Neural cell (in vitro differentiated cells): ENCODE measurements around the gene MINDY3. TPM values are rescaled to one million over a fixed set of nuclear protein-coding genes. Genes with fewer than 3 reads are reported as not detected.

Experiments used
- H2AFZ ChIP-seq: fragments of 200-600, 300-800 bp; sonication (generic), shearing (Covaris generic); 2 replicates; pipeline ENCODE4 v1.6.0; 2014; ENCODE audit warnings: low read depth, mild to moderate bottlenecking, antibody characterized with exemption, low read length, moderate library complexity
- H3F3A ChIP-seq: fragments of 200-600 bp; shearing (Covaris generic); 2 replicates; pipeline ENCODE4 v1.6.1; 2016; ENCODE audit warnings: mild to moderate bottlenecking, moderate library complexity, mixed read lengths, antibody characterized with exemption, low read length; ENCODE audit not compliant: insufficient read depth, poor library complexity, severe bottlenecking
- H3K27ac ChIP-seq: fragments of 200-600, 300-800 bp; sonication (generic), shearing (Covaris generic); 2 replicates; pipeline ENCODE4 v1.5.1; 2014; ENCODE audit warnings: mild to moderate bottlenecking, low read length, moderate library complexity
- H3K27me3 ChIP-seq: fragments of 300-800, 200-600 bp; sonication (generic), shearing (Covaris generic); 2 replicates; pipeline ENCODE4 v1.6.0; 2014; ENCODE audit warnings: mild to moderate bottlenecking, low read depth, low read length, moderate library complexity; ENCODE audit not compliant: insufficient read depth
- H3K36me3 ChIP-seq: fragments of 300-800, 200-600 bp; sonication (generic), shearing (Covaris generic); 2 replicates; pipeline ENCODE4 v1.5.1; 2014; ENCODE audit warnings: mild to moderate bottlenecking, antibody characterized with exemption, low read length, moderate library complexity; ENCODE audit not compliant: insufficient read depth
- H3K4me2 ChIP-seq: fragments of 300-800, 200-600 bp; sonication (generic), shearing (Covaris generic); 2 replicates; pipeline ENCODE4 v1.6.0; 2014; ENCODE audit warnings: mild to moderate bottlenecking, low read length
- H3K4me3 ChIP-seq: fragments of 300-800, 200-600 bp; sonication (generic), shearing (Covaris generic); 2 replicates; pipeline ENCODE4 v1.5.1; 2014; ENCODE audit warnings: mild to moderate bottlenecking, low read length, moderate library complexity
- H3K79me2 ChIP-seq: fragments of 200-600 bp; shearing (Covaris generic); replicated peaks from 2 replicates; pipeline ENCODE4 v1.6.0; 2014; ENCODE audit warnings: mild to moderate bottlenecking, low read length, moderate library complexity; ENCODE audit not compliant: insufficient read depth
- H3K9ac ChIP-seq: fragments of 300-800, 200-600 bp; sonication (generic), shearing (Covaris generic); 2 replicates; pipeline ENCODE4 v1.6.1; 2016; ENCODE audit warnings: mild to moderate bottlenecking, low read length, mixed read lengths
- H3K9me2 ChIP-seq: fragments of 200-600 bp; shearing (Covaris generic); 2 replicates; pipeline ENCODE4 v1.6.1; 2016; ENCODE audit warnings: mild to moderate bottlenecking, low read length, mixed read lengths; ENCODE audit not compliant: insufficient read depth
- H3K9me3 ChIP-seq: fragments of 200-600, 300-800 bp; sonication (generic), shearing (Covaris generic); 2 replicates; pipeline ENCODE4 v1.6.1; 2016; ENCODE audit warnings: mild to moderate bottlenecking, mixed run types, low read length, moderate library complexity, mixed read lengths
- H4K20me1 ChIP-seq: fragments of 200-600 bp; shearing (Covaris generic); 2 replicates; pipeline ENCODE4 v1.6.1; 2016; ENCODE audit warnings: mild to moderate bottlenecking, mixed run types; ENCODE audit not compliant: insufficient read depth
- EP300 ChIP-seq: fragments of 450-650 bp; conservative IDR thresholded peaks from 2 replicates; pipeline ENCODE4 v1.6.1; 2014; ENCODE audit warnings: antibody characterized with exemption, mild to moderate bottlenecking, moderate library complexity; ENCODE audit not compliant: poor library complexity, severe bottlenecking
- EZH2 ChIP-seq: fragments of 200-600, 300-800 bp; shearing (Covaris generic), sonication (generic); IDR thresholded peaks from 2 replicates; pipeline ENCODE4 v1.6.1; 2014; ENCODE audit warnings: antibody characterized with exemption, low read length, borderline replicate concordance, mild to moderate bottlenecking; ENCODE audit not compliant: insufficient read depth, poor library complexity, severe bottlenecking
- MXI1 ChIP-seq: fragments of 450-650 bp; conservative IDR thresholded peaks from 2 replicates; pipeline ENCODE4 v1.6.1; 2014; ENCODE audit warnings: antibody characterized with exemption, mild to moderate bottlenecking; ENCODE audit not compliant: poor library complexity, severe bottlenecking
- POLR2AphosphoS5 ChIP-seq: IDR thresholded peaks from 2 replicates; pipeline ENCODE4 v1.6.1; 2012
- RAD21 ChIP-seq: fragments of 450-650 bp; conservative IDR thresholded peaks from 2 replicates; pipeline ENCODE4 v1.6.1; 2014; ENCODE audit warnings: antibody characterized with exemption, mild to moderate bottlenecking, moderate library complexity
- SMC3 ChIP-seq: fragments of 450-650 bp; conservative IDR thresholded peaks from 2 replicates; pipeline ENCODE4 v1.6.1; 2014; ENCODE audit warnings: antibody characterized with exemption, mild to moderate bottlenecking, moderate library complexity; ENCODE audit not compliant: poor library complexity
- TAF1 ChIP-seq: IDR thresholded peaks from 2 replicates; pipeline ENCODE4 v1.6.1; 2012; ENCODE audit warnings: low read depth
- polyA plus RNA-seq: library from polyadenylated mRNA; depleted of rRNA; stranded (reverse); fragments of >200 nt; gene quantifications from 2 replicates; pipeline ENCODE4 v1.2.3, GENCODE V29; 2014
- TF ChIP-seq, protein P1 (sequence below): IDR thresholded peaks from 2 replicates; pipeline ENCODE4 v1.6.1; 2012; ENCODE audit warnings: borderline replicate concordance
- TF ChIP-seq, protein P2 (sequence below): fragments of 450-650 bp; IDR thresholded peaks from 2 replicates; pipeline ENCODE4 v1.5.1; 2014; ENCODE audit warnings: antibody characterized with exemption, mild to moderate bottlenecking, moderate library complexity; ENCODE audit not compliant: poor library complexity, severe bottlenecking

MINDY3 gene
- polyA plus RNA-seq, 1 donor from 2014 or later, result 56.5 TPM

GRCh38 chr10:15821046-15821683 is 39.1 kb downstream of the MINDY3 start:
- no peaks in the 10 kb centered on the region for H3K9me2 ChIP-seq
- no peak for TF ChIP-seq POLR2AphosphoS5
- H3K4me3 ChIP-seq, result no peak overlapping the region
- H3K9ac ChIP-seq, result no peak overlapping the region
- H3K9me3 ChIP-seq, result no peaks in the 10 kb centered on the region
- no peaks in the 10 kb centered on the region for H3F3A ChIP-seq
- H4K20me1 ChIP-seq, result no peaks in the 10 kb centered on the region
- H3K79me2 ChIP-seq, result no peaks in the 10 kb centered on the region
- no peak overlapping the region for H3K4me2 ChIP-seq
- H3K27ac ChIP-seq, result no peak overlapping the region
- H3K27me3 ChIP-seq, result no peaks in the 10 kb centered on the region
- peaks cover 7% of the 10 kb centered on the region for H3K36me3 ChIP-seq
- no peak overlapping the region for H2AFZ ChIP-seq

- TF ChIP-seq MXI1, result no peak
- TF ChIP-seq RAD21, result no peak
- no peak for TF ChIP-seq EZH2
- no peak for TF ChIP-seq POLR2AphosphoS5
- no peak for TF ChIP-seq SMC3
- TF ChIP-seq, protein P1, sequence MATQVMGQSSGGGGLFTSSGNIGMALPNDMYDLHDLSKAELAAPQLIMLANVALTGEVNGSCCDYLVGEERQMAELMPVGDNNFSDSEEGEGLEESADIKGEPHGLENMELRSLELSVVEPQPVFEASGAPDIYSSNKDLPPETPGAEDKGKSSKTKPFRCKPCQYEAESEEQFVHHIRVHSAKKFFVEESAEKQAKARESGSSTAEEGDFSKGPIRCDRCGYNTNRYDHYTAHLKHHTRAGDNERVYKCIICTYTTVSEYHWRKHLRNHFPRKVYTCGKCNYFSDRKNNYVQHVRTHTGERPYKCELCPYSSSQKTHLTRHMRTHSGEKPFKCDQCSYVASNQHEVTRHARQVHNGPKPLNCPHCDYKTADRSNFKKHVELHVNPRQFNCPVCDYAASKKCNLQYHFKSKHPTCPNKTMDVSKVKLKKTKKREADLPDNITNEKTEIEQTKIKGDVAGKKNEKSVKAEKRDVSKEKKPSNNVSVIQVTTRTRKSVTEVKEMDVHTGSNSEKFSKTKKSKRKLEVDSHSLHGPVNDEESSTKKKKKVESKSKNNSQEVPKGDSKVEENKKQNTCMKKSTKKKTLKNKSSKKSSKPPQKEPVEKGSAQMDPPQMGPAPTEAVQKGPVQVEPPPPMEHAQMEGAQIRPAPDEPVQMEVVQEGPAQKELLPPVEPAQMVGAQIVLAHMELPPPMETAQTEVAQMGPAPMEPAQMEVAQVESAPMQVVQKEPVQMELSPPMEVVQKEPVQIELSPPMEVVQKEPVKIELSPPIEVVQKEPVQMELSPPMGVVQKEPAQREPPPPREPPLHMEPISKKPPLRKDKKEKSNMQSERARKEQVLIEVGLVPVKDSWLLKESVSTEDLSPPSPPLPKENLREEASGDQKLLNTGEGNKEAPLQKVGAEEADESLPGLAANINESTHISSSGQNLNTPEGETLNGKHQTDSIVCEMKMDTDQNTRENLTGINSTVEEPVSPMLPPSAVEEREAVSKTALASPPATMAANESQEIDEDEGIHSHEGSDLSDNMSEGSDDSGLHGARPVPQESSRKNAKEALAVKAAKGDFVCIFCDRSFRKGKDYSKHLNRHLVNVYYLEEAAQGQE, result no peak
- H3K9me3 ChIP-seq, result no peaks in the 10 kb centered on the region
- H3F3A ChIP-seq, result no peaks in the 10 kb centered on the region
- no peaks in the 10 kb centered on the region for H4K20me1 ChIP-seq
- no peak overlapping the region for H2AFZ ChIP-seq
- H3K9ac ChIP-seq, result no peak overlapping the region
- no peak overlapping the region for H3K4me2 ChIP-seq
- H3K4me3 ChIP-seq, result no peak overlapping the region
- H3K9me2 ChIP-seq, result no peaks in the 10 kb centered on the region
- H3K27ac ChIP-seq, result no peak overlapping the region
- no peaks in the 10 kb centered on the region for H3K79me2 ChIP-seq
- H3K36me3 ChIP-seq, result peaks cover 7% of the 10 kb centered on the region
- H3K27me3 ChIP-seq, result no peaks in the 10 kb centered on the region
Observed at GRCh38 chr10:15817409-15818046, 42.8 kb downstream of the MINDY3 start.

GRCh38 chr10:15815242-15815885 is 44.9 kb downstream of the MINDY3 start:
- H2AFZ ChIP-seq, result no peak overlapping the region
- TF ChIP-seq, protein P1, result no peak
- TF ChIP-seq SMC3, result no peak
- no peak for TF ChIP-seq POLR2AphosphoS5
- TF ChIP-seq EZH2, result no peak
- TF ChIP-seq RAD21, result no peak
- TF ChIP-seq, protein P2, sequence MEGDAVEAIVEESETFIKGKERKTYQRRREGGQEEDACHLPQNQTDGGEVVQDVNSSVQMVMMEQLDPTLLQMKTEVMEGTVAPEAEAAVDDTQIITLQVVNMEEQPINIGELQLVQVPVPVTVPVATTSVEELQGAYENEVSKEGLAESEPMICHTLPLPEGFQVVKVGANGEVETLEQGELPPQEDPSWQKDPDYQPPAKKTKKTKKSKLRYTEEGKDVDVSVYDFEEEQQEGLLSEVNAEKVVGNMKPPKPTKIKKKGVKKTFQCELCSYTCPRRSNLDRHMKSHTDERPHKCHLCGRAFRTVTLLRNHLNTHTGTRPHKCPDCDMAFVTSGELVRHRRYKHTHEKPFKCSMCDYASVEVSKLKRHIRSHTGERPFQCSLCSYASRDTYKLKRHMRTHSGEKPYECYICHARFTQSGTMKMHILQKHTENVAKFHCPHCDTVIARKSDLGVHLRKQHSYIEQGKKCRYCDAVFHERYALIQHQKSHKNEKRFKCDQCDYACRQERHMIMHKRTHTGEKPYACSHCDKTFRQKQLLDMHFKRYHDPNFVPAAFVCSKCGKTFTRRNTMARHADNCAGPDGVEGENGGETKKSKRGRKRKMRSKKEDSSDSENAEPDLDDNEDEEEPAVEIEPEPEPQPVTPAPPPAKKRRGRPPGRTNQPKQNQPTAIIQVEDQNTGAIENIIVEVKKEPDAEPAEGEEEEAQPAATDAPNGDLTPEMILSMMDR, result no peak
- no peak for TF ChIP-seq TAF1
- TF ChIP-seq MXI1, result no peak
- TF ChIP-seq EP300, result no peak
- H4K20me1 ChIP-seq, result no peaks in the 10 kb centered on the region
- peaks cover 7% of the 10 kb centered on the region for H3K36me3 ChIP-seq
- no peak overlapping the region for H3K9ac ChIP-seq
- H3K9me2 ChIP-seq, result no peaks in the 10 kb centered on the region
- no peak overlapping the region for H3K4me3 ChIP-seq
- no peak overlapping the region for H3K4me2 ChIP-seq
- H3K9me3 ChIP-seq, result no peaks in the 10 kb centered on the region
- no peak overlapping the region for H3K27ac ChIP-seq
- no peaks in the 10 kb centered on the region for H3F3A ChIP-seq
- H3K79me2 ChIP-seq, result no peaks in the 10 kb centered on the region
- no peaks in the 10 kb centered on the region for H3K27me3 ChIP-seq
